ACC112 (cell line): ENCODE results near the gene HS3ST4.

Experiments used
- H2AFZ ChIP-seq: fragments of 200-600 bp; sonication (generic); one replicate; pipeline ENCODE4 v1.6.0; 2017; ENCODE audit warnings: antibody characterized with exemption, low read length; ENCODE audit not compliant: unreplicated experiment
- H3K27ac ChIP-seq: fragments of 200-600 bp; sonication (generic); 2 replicates; pipeline ENCODE4 v1.5.1; 2014; ENCODE audit warnings: low read depth, mild to moderate bottlenecking, antibody characterized with exemption, low read length, moderate library complexity
- H3K27me3 ChIP-seq: fragments of 200-600 bp; sonication (generic); 2 replicates; pipeline ENCODE4 v1.6.1; 2014; ENCODE audit warnings: mild to moderate bottlenecking, antibody characterized with exemption, low read length, moderate library complexity, mixed read lengths; ENCODE audit not compliant: insufficient read depth
- H3K36me3 ChIP-seq: fragments of 200-600 bp; sonication (generic); 2 replicates; pipeline ENCODE4 v1.6.1; 2016; ENCODE audit warnings: mild to moderate bottlenecking, antibody characterized with exemption, low read length, moderate library complexity, mixed read lengths; ENCODE audit not compliant: insufficient read depth
- H3K4me1 ChIP-seq: fragments of 200-600 bp; sonication (generic); one replicate; pipeline ENCODE4 v1.6.1; 2016; ENCODE audit warnings: low read length, mixed read lengths; ENCODE audit not compliant: insufficient read depth, unreplicated experiment, control insufficient read depth
- H3K4me3 ChIP-seq: fragments of 200-600 bp; sonication (generic); 2 replicates; pipeline ENCODE4 v1.5.1; 2014; ENCODE audit warnings: mild to moderate bottlenecking, low read depth, low read length
- H3K79me2 ChIP-seq: fragments of 200-600 bp; sonication (generic); one replicate; pipeline ENCODE4 v1.6.0; 2016; ENCODE audit warnings: low read length; ENCODE audit not compliant: control insufficient read depth, unreplicated experiment, insufficient read depth

The HS3ST4 gene

DNA sequence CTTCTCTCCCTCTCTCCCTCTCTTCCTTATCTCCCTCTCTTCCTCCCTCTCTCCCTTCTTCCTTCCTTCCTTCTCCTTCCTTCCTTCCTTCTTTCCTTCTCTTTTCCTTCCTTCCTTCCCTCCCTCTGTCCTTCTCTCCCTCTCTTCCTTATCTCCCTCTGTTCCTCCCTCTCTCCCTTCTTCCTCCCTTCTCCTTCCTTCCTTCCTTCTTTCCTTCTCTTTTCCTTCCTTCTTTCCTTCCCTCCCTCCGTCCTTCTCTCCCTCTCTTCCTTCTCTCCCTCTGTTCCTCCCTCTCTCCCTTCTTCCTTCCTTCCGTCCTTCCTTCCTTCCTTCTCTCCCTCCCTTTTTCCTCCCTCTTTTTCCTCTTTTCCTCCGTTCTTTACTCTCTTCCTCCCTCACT is 38.6 kb downstream of the HS3ST4 start:
- Histone ChIP-seq H3K4me1 (no peaks in the 10 kb centered on the region), H3K36me3 (no peaks in the 10 kb centered on the region), H3K27ac (no peak overlapping the region), H2AFZ (no peak overlapping the region), H3K27me3 (no peaks in the 10 kb centered on the region), H3K4me3 (no peak overlapping the region), H3K79me2 (no peaks in the 10 kb centered on the region)

DNA sequence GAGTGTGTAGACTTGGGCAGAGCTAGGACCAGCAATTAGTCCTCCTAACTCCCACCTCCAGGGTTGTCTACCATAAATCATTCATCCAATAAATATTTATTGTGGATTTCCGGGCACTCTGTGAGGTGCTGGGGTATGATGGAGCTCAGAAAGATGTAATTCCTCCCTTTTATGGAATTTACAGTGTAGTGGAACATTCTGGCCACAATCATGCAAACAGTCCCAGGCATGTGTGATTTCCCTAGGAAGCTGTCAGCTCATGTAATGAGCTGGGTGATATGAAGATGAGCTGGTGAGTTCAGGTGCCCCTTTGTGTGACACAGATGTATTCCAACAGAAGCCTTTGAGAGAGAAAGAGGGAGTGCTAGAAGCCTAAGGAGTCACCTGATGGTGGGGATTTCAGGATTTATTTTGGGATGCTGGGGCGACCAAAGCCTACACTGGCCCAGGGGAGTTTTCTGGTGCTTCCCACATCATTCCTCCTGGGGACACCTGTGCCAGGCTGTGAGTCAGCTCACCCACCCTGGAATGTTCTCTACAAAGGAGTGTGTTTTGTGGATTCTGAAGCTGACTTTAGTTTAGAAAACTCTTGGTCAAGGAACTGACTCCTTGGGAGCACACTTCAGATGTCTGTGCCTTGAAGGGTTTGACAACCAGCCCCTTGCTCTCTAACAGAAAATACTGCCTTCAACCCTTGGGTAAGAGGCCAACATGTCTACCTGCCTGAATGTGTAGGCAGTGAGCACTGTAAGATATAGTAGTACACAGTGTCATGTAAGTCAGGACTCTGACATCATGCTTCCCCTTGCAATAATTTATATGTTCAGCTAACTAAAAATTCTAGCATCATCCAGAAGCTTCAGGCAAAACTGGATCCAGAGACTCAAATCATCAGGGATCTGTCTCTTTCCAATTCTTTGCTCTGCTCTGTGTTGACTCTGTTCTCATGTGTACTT is 42.9 kb downstream of the HS3ST4 start:
- H3K27ac ChIP-seq = no peak overlapping the region
- H3K4me3 ChIP-seq = no peak overlapping the region
- H3K4me1 ChIP-seq = no peaks in the 10 kb centered on the region
- H3K79me2 ChIP-seq = no peaks in the 10 kb centered on the region
- H3K36me3 ChIP-seq = no peaks in the 10 kb centered on the region
- no peaks in the 10 kb centered on the region for H3K27me3 ChIP-seq
- H2AFZ ChIP-seq = no peak overlapping the region

DNA sequence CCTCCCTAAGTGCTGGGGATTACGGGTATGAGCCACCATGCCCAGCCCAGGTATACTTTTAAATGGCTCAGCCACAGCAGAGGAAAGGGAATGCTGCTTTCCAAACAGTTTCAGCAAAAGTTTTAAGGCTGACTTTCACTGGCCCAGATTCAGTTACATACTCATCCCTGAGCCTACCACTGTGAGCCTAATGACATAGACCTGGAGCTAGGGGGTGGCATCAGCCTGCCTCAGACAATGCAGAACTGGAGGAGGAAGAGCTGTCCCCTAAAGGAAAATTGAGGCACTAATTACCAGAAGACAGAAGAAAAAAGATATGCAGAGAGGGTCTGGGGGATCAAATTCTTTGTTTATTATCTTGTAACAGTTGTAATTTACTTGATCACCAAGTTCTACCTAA is 43.9 kb downstream of the HS3ST4 start:
- no peak overlapping the region for H3K4me3 ChIP-seq
- no peaks in the 10 kb centered on the region for H3K4me1 ChIP-seq
- no peaks in the 10 kb centered on the region for H3K36me3 ChIP-seq
- H3K27me3 ChIP-seq = no peaks in the 10 kb centered on the region
- H3K79me2 ChIP-seq = no peaks in the 10 kb centered on the region
- no peak overlapping the region for H3K27ac ChIP-seq
- H2AFZ ChIP-seq = no peak overlapping the region

DNA sequence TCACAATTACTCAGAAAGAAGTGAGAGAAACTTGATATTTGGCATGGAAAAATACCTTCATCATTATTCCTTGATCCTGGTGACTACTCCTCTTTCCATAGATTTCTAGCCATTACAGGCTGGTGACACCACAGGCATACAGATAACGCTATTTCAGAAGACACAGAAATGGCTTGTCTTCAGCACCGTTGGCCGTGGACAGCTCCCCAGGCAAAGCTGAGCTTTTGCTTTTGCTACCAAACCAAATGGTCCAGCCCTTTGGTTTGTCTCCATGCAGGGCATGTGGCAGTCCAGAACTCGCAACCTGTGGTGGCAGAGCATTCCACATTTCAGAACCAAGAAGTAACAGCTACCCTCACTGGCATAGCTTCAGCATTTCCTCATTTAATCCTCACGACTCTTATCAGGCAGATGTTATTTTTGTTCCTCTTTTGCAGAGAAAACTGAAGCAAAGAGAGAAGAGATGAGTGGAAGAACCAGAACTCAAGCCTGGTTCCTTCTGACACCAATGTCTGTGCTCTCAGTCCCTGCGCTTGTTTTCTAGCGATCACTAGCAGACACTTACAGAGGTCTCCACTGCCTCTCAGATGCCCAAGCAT is 55.5 kb downstream of the HS3ST4 start:
- no peak overlapping the region for H3K4me3 ChIP-seq
- no peaks in the 10 kb centered on the region for H3K27me3 ChIP-seq
- H3K27ac ChIP-seq = no peak overlapping the region
- H2AFZ ChIP-seq = no peak overlapping the region
- H3K4me1 ChIP-seq = no peaks in the 10 kb centered on the region
- no peaks in the 10 kb centered on the region for H3K36me3 ChIP-seq
- H3K79me2 ChIP-seq = no peaks in the 10 kb centered on the region

DNA sequence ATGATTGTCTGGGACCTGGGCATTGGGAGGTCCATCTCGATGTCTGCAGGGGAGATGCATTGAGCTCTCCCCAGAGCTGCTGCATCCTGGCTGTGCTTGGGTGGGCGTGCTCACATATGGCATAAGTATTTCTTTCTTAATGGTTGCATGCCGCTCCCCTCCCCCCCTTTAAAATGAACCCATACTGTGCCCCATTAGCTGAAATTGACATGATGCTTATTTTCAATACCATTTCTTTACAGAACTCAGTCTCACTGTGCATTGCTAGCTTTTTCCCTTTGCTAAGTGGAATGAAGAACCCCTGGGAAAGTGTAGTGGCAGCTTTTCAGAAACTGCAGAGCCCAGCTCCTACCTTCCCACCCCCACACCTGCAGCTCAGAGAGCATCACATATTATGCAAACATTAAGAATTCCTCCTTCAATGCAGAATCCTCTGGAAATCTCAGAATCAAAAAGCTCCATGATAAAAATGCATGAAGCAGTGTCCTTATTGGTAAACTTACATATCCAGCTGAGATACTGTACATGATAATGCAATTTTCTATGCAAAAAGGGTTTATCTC is 56.4 kb downstream of the HS3ST4 start:
- H3K27me3 ChIP-seq = no peaks in the 10 kb centered on the region
- no peak overlapping the region for H3K4me3 ChIP-seq
- no peaks in the 10 kb centered on the region for H3K36me3 ChIP-seq
- no peak overlapping the region for H3K27ac ChIP-seq
- no peak overlapping the region for H2AFZ ChIP-seq
- H3K4me1 ChIP-seq = no peaks in the 10 kb centered on the region
- no peaks in the 10 kb centered on the region for H3K79me2 ChIP-seq

DNA sequence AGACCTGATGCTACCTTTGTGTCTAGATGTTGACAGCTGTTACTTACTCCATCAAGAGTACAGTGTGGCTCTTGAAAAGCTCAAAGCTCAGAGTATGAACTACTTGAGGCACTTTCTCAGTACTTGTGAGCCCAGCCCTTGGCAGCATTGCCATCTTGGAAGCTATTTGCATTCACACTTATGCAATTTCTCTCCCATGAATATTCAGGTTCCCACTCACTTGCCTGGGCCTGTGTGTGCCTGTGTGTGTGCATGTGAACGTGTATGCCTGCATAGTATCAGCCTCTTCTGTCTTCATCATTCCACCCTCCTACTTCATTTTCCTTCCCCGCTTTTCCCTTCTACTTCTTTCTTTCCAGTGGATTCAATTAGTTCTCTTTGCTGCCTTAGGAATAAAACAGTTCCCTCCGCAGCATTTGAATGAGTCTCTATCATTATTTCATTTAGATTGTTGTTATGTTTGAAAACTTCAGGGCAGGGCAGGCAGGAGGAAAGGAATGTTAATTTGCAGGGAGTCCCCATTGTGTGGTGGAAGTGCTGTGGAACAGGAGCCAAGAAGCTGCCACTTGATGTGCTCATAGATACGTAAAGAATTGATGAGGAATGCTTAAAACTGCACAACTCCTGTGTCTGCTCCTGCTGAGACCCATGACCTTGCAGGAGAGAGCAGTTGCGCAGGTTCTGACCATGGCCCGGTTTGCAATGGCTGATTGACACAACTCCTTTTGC is 58.9 kb downstream of the HS3ST4 start:
- no peak overlapping the region for H3K27ac ChIP-seq
- no peaks in the 10 kb centered on the region for H3K4me1 ChIP-seq
- H3K79me2 ChIP-seq = no peaks in the 10 kb centered on the region
- no peak overlapping the region for H3K4me3 ChIP-seq
- H2AFZ ChIP-seq = no peak overlapping the region
- H3K36me3 ChIP-seq = no peaks in the 10 kb centered on the region
- no peaks in the 10 kb centered on the region for H3K27me3 ChIP-seq

DNA sequence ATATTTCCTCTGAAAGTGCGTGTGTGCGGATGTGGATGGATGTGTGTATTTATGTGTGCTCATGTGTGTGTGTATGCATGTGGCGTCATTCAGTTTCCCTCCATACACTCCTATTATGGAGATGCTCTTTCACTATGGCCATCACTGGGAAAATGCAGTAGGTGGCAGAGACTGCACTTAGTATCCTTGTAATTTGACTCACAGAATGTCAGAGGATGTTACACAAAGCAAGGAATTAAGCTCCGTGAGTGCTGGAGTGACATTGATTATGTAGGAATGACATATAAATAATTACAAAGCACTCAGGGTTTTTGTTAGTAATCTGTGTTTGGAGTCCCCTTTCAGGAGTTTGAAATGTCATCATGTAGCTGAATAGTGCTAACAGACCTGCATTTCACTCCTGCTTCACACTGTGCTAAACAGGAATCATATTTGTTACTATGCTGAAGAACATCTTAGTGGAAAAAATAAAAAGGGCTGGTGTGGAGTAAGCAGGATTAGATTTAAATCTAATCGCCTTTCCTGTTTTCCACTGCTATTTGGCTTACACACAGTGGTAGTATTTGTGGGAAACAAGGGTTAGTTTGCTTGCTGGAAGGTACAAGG is 59.6 kb downstream of the HS3ST4 start:
- no peaks in the 10 kb centered on the region for H3K27me3 ChIP-seq
- H3K36me3 ChIP-seq = no peaks in the 10 kb centered on the region

DNA sequence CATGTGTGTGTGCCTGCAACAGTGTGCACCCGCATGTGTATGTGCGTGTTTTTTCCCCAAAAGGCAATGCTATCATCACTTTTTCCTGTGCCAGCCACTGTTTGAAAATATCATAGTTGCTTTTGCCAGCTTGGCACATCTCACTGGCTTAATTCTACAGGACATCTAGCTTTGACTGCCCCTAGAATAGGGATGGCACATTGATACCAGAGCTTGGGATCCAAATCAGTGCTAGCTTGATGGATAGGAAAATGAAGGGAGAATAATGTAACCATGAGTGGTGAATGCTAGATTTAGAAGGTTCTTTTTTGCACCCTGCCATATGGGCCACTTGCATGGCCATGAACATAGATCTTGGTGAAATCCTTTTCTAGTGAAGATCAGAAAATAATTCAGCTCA is 72.7 kb downstream of the HS3ST4 start:
- no peaks in the 10 kb centered on the region for H3K4me1 ChIP-seq
- no peaks in the 10 kb centered on the region for H3K79me2 ChIP-seq
- no peak overlapping the region for H3K4me3 ChIP-seq
- no peak overlapping the region for H3K27ac ChIP-seq
- H2AFZ ChIP-seq = no peak overlapping the region
- no peaks in the 10 kb centered on the region for H3K27me3 ChIP-seq
- H3K36me3 ChIP-seq = no peaks in the 10 kb centered on the region

More for the DNA sequence above, 59.6 kb downstream of the HS3ST4 start:
- Histone ChIP-seq H3K27ac (no peak overlapping the region), H2AFZ (no peak overlapping the region), H3K79me2 (no peaks in the 10 kb centered on the region), H3K4me1 (no peaks in the 10 kb centered on the region), H3K4me3 (no peak overlapping the region)

DNA sequence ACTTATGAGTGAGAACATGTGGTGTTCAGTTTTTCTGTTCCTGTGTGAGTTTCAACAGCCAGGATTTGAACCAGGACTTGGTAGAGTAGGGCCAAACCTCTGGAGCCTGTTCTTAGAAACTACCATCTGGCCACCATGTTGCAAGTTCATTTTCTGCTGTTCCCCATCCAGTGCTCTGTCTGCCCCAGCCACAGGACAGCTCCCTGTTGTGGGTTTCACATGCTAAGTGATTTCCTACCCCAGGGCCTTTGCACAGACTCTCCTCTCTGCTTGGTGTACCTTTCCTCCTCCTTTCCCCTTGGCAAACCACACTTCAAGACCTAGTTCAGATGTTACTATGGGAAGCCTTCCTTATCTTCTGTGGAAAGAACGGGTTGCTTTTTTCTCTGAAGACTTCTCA is 79.5 kb downstream of the HS3ST4 start:
- no peak overlapping the region for H2AFZ ChIP-seq

DNA sequence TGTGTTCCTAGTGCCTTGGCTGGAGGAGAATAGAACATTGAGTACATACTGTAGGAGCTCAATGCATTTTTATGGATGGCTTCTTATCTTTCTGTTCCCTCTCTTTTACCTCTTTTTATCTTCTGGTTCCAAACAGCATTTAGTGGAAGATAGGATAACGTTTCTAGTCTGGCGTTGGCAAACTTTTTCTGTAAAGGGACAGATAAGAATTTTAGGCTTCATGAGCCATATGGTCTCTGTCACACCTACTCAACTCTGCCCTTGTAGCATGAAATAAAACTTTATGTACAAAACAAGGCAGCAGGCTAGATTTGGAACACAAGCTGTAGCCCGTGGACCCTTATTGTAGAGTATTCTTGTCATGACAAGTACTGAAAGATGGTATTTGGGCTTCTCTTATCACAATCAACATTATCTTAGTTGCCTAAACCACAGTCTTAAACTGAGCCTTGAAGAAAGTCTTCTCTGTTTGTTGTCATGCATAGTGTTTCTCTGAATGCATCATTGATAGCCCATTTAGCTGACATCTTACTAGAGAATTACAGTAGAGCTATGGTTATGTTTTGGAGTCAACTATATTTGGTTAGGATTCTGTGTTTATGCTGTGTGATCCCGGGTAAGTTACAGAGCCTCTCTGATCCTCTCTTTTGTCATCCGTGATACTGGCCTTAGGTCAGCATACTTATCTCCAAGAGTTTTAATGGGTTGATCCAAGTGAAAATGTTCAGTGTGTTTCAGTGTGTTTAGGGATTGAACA is 80.2 kb downstream of the HS3ST4 start:
- Histone ChIP-seq H3K4me3 (no peak overlapping the region), H3K36me3 (no peaks in the 10 kb centered on the region), H3K4me1 (no peaks in the 10 kb centered on the region), H3K27me3 (no peaks in the 10 kb centered on the region), H3K27ac (no peak overlapping the region), H3K79me2 (no peaks in the 10 kb centered on the region), H2AFZ (no peak overlapping the region)

More for the DNA sequence above, 79.5 kb downstream of the HS3ST4 start:
- H3K4me1 ChIP-seq = no peaks in the 10 kb centered on the region
- H3K79me2 ChIP-seq = no peaks in the 10 kb centered on the region
- no peak overlapping the region for H3K4me3 ChIP-seq
- no peaks in the 10 kb centered on the region for H3K27me3 ChIP-seq
- H3K36me3 ChIP-seq = no peaks in the 10 kb centered on the region
- H3K27ac ChIP-seq = no peak overlapping the region
